Measurements from ENCODE around the gene TTC39A.

DNA sequence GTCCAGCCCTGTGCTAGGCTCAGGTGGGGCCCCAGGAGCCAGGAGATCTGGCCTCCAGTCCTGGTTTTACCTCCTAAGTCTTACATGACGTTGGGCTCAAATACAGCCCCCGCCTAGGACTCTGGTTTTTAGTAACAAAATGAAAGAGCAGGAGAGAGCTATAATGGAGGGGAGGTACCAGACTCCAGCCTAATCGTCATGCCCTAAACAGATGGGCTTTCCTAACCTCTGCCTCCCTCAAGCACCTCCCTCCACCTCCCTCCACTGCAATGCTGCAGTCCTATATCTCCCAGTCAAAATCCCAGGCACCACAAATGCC is 28.6 kb downstream of the TTC39A start:
- no peak for TF ChIP-seq CTCF (IDR thresholded peaks at IDR 0.05; ENCODE audit: low read length)
- TF ChIP-seq EZH2 (IDR thresholded peaks at IDR 0.05; ENCODE audit: borderline replicate concordance, low read length) = no peak
